K562 (cell line): ENCODE measurements around the gene TPGS1. TPM values are rescaled to one million over a fixed set of nuclear protein-coding genes. Genes with fewer than 3 reads are reported as not detected.
A peak's percentile ranks its signal among the peaks of the same experiment; 100 is the strongest.

Source experiments
- BRD4 ChIP-seq: fragments of 200-600 bp; sonication (generic); IDR thresholded peaks from 2 replicates; pipeline ENCODE4 v1.6.1; 2017; ENCODE audit warnings: inconsistent platforms
- C11orf30 ChIP-seq: fragments of 450-650 bp; IDR thresholded peaks from 2 replicates; pipeline ENCODE4 v1.6.1; 2016; ENCODE audit warnings: low read depth, mild to moderate bottlenecking
- ELF1 ChIP-seq: fragments of 200-800 bp; sonication (Bioruptor generic); IDR thresholded peaks from 2 replicates; pipeline ENCODE4 v1.6.1; 2016; ENCODE audit warnings: missing genetic modification characterization, missing compliant biosample characterization
- JUND ChIP-seq, 2 experiments: IDR thresholded peaks; 2 replicates in 1 of 2; 3 replicates in 1 of 2; pipeline ENCODE4 v1.6.1; 2011; ENCODE audit warnings: borderline replicate concordance in 2 of 2, low read depth in 2 of 2, low read length in 2 of 2, improper control_type of control experiment in 1 of 2, missing biosample characterization in 1 of 2, missing genetic modification characterization in 1 of 2, missing genetic modification reagents in 1 of 2
- NELFE ChIP-seq: IDR thresholded peaks from 2 replicates; pipeline ENCODE4 v1.6.1; 2011; ENCODE audit warnings: mild to moderate bottlenecking; ENCODE audit not compliant: insufficient read depth, insufficient read length
- PCBP1 ChIP-seq: fragments of 200-400 bp; formaldehyde crosslinking; IDR thresholded peaks from 2 replicates; pipeline ENCODE4 v1.6.1; 2018; ENCODE audit warnings: mild to moderate bottlenecking, low read depth, low read length; ENCODE audit not compliant: poor library complexity, severe bottlenecking
- SMARCA5 ChIP-seq: fragments of 450-650 bp; IDR thresholded peaks from 2 replicates; pipeline ENCODE4 v1.6.1; 2016
- TGIF2 ChIP-seq: sonication (generic); formaldehyde crosslinking; IDR thresholded peaks from 2 replicates; pipeline ENCODE4 v1.8.1; 2022; ENCODE audit warnings: mild to moderate bottlenecking, missing genetic modification reagents, moderate library complexity
- polyA plus RNA-seq, 8 experiments: library from polyadenylated mRNA; depleted of rRNA in 4 of 8; stranded (reverse) in 5 of 8; unstranded in 3 of 8; fragments of >200 nt; fragmentation: Nextera tagmentation in 2 of 8; fragmentation: Illumina TruSeq in 1 of 8; extraction: Ambion mirVana in 2 of 8; extraction: Trizol in 1 of 8; gene quantifications; 2 replicates each; pipeline versions ENCODE4 v1.2.1 to v1.2.3, GENCODE V29; 2011 to 2014; ENCODE audit warnings: inconsistent platforms in 1 of 8, missing spikeins in 1 of 8
- total RNA-seq, 7 experiments: library from RNA; depleted of rRNA in 6 of 7; stranded (reverse); fragments of >200 nt in 6 of 7; fragmentation: Illumina TruSeq in 2 of 7; extraction: Trizol in 2 of 7; gene quantifications; 2 replicates each; pipeline versions ENCODE4 v1.2.1 to v1.2.3, GENCODE V29; 2011 to 2021; ENCODE audit warnings: low replicate concordance in 1 of 7
- TF ChIP-seq, protein P1 (sequence below): fragments of 200-400 bp; formaldehyde crosslinking; IDR thresholded peaks from 2 replicates; pipeline ENCODE4 v1.6.1; 2017; ENCODE audit warnings: mild to moderate bottlenecking, low read depth, low read length, moderate library complexity
- TF ChIP-seq, protein P2 (sequence below): conservative IDR thresholded peaks from 2 replicates; pipeline ENCODE4 v1.6.1; 2011; ENCODE audit warnings: low read depth, mild to moderate bottlenecking, low read length; ENCODE audit not compliant: control insufficient read depth
- TF ChIP-seq, protein P3 (sequence below): sonication (generic); formaldehyde crosslinking; IDR thresholded peaks from 2 replicates; pipeline ENCODE4 v1.8.0; 2023; ENCODE audit warnings: mild to moderate bottlenecking, missing genetic modification reagents
- TF ChIP-seq, protein P4 (sequence below): sonication (generic); formaldehyde crosslinking; IDR thresholded peaks from 2 replicates; pipeline ENCODE4 v1.8.0; 2022; ENCODE audit warnings: mild to moderate bottlenecking, missing genetic modification reagents
- TF ChIP-seq, protein P5 (sequence below): fragments of 250-450 bp; sonication (Bioruptor Pico); IDR thresholded peaks from 2 replicates; pipeline ENCODE4 v1.4.0; 2020; ENCODE audit warnings: mild to moderate bottlenecking, moderate library complexity

Gene TPGS1
- total and polyA plus RNA-seq, 9 of the 15 experiments (the other 6 are each of a cell fraction or from before 2014, with no cell fraction given) = 0.30 to 31.6 (median 1.2) TPM; not detected in 2

DNA sequence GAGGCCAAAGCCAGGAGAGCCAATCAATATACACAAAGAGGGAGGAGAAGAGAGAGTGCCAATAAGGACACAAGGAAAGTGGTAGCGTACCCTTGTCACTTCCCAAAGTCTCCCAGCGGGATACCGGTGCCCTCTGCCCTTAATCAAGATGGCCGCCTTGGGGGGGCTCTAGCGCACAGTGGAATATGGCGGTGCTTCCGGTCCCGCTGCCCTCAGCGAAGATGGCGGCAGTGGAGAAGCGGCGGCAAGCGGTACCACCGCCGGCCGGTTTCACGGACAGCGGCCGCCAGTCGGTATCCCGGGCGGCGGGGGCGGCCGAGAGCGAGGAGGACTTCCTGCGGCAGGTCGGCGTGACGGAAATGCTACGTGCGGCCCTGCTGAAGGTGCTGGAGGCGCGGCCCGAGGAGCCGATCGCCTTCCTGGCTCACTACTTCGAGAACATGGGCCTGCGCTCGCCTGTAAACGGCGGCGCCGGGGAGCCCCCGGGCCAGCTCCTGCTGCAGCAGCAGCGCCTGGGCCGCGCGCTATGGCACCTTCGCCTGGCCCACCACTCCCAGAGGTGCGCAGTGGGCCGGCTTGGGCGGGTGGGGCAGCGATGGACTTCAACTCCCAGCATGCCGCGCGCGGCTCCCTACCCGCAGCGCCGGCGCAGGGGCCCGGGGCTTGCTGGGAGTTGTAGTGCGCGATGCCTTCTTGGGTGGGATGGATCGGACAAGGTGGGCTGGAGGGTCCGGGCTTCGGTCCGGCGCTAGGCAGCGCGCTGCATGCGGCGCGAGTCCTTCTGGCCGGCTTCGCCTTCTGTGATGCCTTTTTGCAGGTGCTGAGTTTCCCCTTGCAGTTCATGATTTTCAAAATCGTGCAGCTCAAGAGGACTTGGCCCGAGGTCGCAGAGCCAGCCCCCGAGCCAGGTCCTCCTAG lies at the start of gene TPGS1 (continued):
- TF ChIP-seq, protein P1, sequence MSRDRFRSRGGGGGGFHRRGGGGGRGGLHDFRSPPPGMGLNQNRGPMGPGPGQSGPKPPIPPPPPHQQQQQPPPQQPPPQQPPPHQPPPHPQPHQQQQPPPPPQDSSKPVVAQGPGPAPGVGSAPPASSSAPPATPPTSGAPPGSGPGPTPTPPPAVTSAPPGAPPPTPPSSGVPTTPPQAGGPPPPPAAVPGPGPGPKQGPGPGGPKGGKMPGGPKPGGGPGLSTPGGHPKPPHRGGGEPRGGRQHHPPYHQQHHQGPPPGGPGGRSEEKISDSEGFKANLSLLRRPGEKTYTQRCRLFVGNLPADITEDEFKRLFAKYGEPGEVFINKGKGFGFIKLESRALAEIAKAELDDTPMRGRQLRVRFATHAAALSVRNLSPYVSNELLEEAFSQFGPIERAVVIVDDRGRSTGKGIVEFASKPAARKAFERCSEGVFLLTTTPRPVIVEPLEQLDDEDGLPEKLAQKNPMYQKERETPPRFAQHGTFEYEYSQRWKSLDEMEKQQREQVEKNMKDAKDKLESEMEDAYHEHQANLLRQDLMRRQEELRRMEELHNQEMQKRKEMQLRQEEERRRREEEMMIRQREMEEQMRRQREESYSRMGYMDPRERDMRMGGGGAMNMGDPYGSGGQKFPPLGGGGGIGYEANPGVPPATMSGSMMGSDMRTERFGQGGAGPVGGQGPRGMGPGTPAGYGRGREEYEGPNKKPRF = no peak
- TF ChIP-seq SMARCA5 (no peak), NELFE (no peak), PCBP1 (peak; percentile 35), BRD4 (0 out of 2 replicates have a peak, but pooled peaks have one; percentile 49), JUND (IDR thresholded peaks at IDR 0.05; ENCODE audit: borderline replicate concordance, low read depth, low read length) (0 out of 2 replicates have a peak, but pooled peaks have one; percentile 3), JUND (tag; IDR thresholded peaks at IDR 0.05; ENCODE audit: borderline replicate concordance, low read depth, low read length) (no peak; the same call in 1 of the 3 replicates), TGIF2 (peak; percentile 79), ELF1 (peak; percentile 92), C11orf30 (peak; percentile 84)
- TF ChIP-seq, protein P2, sequence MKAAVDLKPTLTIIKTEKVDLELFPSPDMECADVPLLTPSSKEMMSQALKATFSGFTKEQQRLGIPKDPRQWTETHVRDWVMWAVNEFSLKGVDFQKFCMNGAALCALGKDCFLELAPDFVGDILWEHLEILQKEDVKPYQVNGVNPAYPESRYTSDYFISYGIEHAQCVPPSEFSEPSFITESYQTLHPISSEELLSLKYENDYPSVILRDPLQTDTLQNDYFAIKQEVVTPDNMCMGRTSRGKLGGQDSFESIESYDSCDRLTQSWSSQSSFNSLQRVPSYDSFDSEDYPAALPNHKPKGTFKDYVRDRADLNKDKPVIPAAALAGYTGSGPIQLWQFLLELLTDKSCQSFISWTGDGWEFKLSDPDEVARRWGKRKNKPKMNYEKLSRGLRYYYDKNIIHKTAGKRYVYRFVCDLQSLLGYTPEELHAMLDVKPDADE = peak; percentile 98
- TF ChIP-seq, protein P3, sequence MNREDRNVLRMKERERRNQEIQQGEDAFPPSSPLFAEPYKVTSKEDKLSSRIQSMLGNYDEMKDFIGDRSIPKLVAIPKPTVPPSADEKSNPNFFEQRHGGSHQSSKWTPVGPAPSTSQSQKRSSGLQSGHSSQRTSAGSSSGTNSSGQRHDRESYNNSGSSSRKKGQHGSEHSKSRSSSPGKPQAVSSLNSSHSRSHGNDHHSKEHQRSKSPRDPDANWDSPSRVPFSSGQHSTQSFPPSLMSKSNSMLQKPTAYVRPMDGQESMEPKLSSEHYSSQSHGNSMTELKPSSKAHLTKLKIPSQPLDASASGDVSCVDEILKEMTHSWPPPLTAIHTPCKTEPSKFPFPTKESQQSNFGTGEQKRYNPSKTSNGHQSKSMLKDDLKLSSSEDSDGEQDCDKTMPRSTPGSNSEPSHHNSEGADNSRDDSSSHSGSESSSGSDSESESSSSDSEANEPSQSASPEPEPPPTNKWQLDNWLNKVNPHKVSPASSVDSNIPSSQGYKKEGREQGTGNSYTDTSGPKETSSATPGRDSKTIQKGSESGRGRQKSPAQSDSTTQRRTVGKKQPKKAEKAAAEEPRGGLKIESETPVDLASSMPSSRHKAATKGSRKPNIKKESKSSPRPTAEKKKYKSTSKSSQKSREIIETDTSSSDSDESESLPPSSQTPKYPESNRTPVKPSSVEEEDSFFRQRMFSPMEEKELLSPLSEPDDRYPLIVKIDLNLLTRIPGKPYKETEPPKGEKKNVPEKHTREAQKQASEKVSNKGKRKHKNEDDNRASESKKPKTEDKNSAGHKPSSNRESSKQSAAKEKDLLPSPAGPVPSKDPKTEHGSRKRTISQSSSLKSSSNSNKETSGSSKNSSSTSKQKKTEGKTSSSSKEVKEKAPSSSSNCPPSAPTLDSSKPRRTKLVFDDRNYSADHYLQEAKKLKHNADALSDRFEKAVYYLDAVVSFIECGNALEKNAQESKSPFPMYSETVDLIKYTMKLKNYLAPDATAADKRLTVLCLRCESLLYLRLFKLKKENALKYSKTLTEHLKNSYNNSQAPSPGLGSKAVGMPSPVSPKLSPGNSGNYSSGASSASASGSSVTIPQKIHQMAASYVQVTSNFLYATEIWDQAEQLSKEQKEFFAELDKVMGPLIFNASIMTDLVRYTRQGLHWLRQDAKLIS (CRISPR knock-in tag) = 0 out of 2 replicates have a peak, but pooled peaks have one; percentile 14
- TF ChIP-seq, protein P4, sequence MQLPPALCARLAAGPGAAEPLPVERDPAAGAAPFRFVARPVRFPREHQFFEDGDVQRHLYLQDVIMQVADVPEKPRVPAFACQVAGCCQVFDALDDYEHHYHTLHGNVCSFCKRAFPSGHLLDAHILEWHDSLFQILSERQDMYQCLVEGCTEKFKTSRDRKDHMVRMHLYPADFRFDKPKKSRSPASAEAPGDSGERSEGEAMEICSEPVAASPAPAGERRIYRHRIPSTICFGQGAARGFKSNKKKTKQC (CRISPR knock-in tag) = no peak
- TF ChIP-seq, protein P5, sequence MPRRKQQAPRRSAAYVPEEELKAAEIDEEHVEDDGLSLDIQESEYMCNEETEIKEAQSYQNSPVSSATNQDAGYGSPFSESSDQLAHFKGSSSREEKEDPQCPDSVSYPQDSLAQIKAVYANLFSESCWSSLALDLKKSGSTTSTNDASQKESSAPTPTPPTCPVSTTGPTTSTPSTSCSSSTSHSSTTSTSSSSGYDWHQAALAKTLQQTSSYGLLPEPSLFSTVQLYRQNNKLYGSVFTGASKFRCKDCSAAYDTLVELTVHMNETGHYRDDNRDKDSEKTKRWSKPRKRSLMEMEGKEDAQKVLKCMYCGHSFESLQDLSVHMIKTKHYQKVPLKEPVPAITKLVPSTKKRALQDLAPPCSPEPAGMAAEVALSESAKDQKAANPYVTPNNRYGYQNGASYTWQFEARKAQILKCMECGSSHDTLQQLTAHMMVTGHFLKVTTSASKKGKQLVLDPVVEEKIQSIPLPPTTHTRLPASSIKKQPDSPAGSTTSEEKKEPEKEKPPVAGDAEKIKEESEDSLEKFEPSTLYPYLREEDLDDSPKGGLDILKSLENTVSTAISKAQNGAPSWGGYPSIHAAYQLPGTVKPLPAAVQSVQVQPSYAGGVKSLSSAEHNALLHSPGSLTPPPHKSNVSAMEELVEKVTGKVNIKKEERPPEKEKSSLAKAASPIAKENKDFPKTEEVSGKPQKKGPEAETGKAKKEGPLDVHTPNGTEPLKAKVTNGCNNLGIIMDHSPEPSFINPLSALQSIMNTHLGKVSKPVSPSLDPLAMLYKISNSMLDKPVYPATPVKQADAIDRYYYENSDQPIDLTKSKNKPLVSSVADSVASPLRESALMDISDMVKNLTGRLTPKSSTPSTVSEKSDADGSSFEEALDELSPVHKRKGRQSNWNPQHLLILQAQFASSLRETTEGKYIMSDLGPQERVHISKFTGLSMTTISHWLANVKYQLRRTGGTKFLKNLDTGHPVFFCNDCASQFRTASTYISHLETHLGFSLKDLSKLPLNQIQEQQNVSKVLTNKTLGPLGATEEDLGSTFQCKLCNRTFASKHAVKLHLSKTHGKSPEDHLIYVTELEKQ = no peak
